ENCODE results near the gene CCDC33. TPM values are rescaled to one million over a fixed set of nuclear protein-coding genes. Genes with fewer than 3 reads are reported as not detected.

Gene CCDC33
- total RNA-seq, 1 donor: 0.09 TPM

GRCh38 chr15:74268020-74268419 lies 31.9 kb downstream of the CCDC33 start:
- no peak for DNase-seq (ENCODE audit: low read depth)
- H3K4me3 ChIP-seq (ENCODE audit: low read depth, low read length): no peak overlapping the region
- no peak for TF ChIP-seq CTCF (IDR thresholded peaks at IDR 0.05; ENCODE audit: insufficient read depth, low read length)

GRCh38 chr15:74269362-74270035 lies 33.4 kb downstream of the CCDC33 start:
- no peak overlapping the region for H3K4me3 ChIP-seq (ENCODE audit: low read depth, low read length)
- no peak for DNase-seq (ENCODE audit: low read depth)
- TF ChIP-seq CTCF (IDR thresholded peaks at IDR 0.05; ENCODE audit: insufficient read depth, low read length): no peak

GRCh38 chr15:74270155-74270554 lies 34.0 kb downstream of the CCDC33 start:
- no peak for TF ChIP-seq CTCF (IDR thresholded peaks at IDR 0.05; ENCODE audit: insufficient read depth, low read length)
- no peak for DNase-seq (ENCODE audit: low read depth)
- no peak overlapping the region for H3K4me3 ChIP-seq (ENCODE audit: low read depth, low read length)

- no peak for TF ChIP-seq CTCF (IDR thresholded peaks at IDR 0.05; ENCODE audit: insufficient read depth, low read length)
- H3K4me3 ChIP-seq (ENCODE audit: low read depth, low read length): no peak overlapping the region
- no peak for DNase-seq (ENCODE audit: low read depth)
Measured at GRCh38 chr15:74270854-74271520, 34.9 kb downstream of the CCDC33 start.

- TF ChIP-seq CTCF (IDR thresholded peaks at IDR 0.05; ENCODE audit: insufficient read depth, low read length): no peak
- no peak overlapping the region for H3K4me3 ChIP-seq (ENCODE audit: low read depth, low read length)
- DNase-seq (ENCODE audit: low read depth): no peak
Measured at GRCh38 chr15:74272812-74273211, 36.7 kb downstream of the CCDC33 start.

GRCh38 chr15:74274470-74275038 lies 38.4 kb downstream of the CCDC33 start:
- DNase-seq (ENCODE audit: low read depth): no peak
- no peak for TF ChIP-seq CTCF (IDR thresholded peaks at IDR 0.05; ENCODE audit: insufficient read depth, low read length)
- H3K4me3 ChIP-seq (ENCODE audit: low read depth, low read length): no peak overlapping the region
